ENCODE data around the gene CYTH1. TPM values are rescaled to one million over a fixed set of nuclear protein-coding genes. Genes with fewer than 3 reads are reported as not detected.

Gene CYTH1
- total RNA-seq, 1 experiment from 2014 or later, result 29.6 TPM

DNA sequence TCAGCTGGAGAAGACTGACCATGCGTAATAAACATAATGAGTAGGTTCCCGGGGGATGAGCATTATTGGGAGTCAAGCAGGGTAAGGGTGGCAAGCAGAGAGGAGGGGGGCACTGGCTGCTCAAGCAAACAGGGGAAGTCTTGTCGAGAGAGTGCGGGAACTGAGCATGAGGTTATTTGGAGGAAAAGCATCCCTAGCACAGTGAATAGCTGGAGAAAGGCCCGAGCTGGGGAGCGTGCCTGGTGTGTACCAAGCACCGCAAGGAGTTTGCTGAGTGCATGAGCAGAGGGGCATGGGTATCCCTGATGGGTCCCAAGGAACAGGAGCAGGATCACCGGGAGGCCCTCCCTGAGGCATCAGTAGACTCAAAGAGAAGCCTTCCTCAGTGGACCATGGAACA lies 17.2 kb downstream of the CYTH1 start:
- Histone ChIP-seq H3K4me3 (ENCODE audit: low read depth, low read length) (no peak overlapping the region), H3K9me3 (no peaks in the 10 kb centered on the region), H3K4me1 (no peaks in the 10 kb centered on the region; the same call in 1 of the 2 replicates), H3K36me3 (ENCODE audit: control insufficient read depth, insufficient read depth, low read length) (no peaks in the 10 kb centered on the region), H3K27me3 (replicated peaks; ENCODE audit: control insufficient read depth, insufficient read depth, low read length) (no peaks in the 10 kb centered on the region)
- BruUV-seq (replicated peaks), result no TSS peak
- intact Hi-C loops (cut with micrococcal nuclease; ENCODE audit: unreplicated experiment), result no loop called here
- POLR2A ChIA-PET, result no interaction called here
- CTCF ChIA-PET, result interaction anchor here (0.6 kb wide), 1 partner anchor 779 kb away, joined by 3 read pairs; no protein-coding TSS in a partner anchor
- H3K4me1 Mint-ChIP-seq (ENCODE audit: low read depth, unreplicated experiment), result no peaks in the 10 kb centered on the region
- H3K9me3 Mint-ChIP-seq (ENCODE audit: unreplicated experiment), result no peaks in the 10 kb centered on the region
- TF ChIP-seq, protein P1, sequence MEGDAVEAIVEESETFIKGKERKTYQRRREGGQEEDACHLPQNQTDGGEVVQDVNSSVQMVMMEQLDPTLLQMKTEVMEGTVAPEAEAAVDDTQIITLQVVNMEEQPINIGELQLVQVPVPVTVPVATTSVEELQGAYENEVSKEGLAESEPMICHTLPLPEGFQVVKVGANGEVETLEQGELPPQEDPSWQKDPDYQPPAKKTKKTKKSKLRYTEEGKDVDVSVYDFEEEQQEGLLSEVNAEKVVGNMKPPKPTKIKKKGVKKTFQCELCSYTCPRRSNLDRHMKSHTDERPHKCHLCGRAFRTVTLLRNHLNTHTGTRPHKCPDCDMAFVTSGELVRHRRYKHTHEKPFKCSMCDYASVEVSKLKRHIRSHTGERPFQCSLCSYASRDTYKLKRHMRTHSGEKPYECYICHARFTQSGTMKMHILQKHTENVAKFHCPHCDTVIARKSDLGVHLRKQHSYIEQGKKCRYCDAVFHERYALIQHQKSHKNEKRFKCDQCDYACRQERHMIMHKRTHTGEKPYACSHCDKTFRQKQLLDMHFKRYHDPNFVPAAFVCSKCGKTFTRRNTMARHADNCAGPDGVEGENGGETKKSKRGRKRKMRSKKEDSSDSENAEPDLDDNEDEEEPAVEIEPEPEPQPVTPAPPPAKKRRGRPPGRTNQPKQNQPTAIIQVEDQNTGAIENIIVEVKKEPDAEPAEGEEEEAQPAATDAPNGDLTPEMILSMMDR (IDR thresholded peaks at IDR 0.05; ENCODE audit: insufficient read depth in 1 of 2, low read depth in 1 of 2, low read length in 1 of 2, severe bottlenecking in 1 of 2, unreplicated experiment in 1 of 2), result no peak
- DNase-seq, result no peak
- no peaks in the 10 kb centered on the region for H3K27me3 Mint-ChIP-seq (ENCODE audit: insufficient read depth, unreplicated experiment)
- H3K27ac Mint-ChIP-seq (ENCODE audit: unreplicated experiment), result no peak overlapping the region
- H3K36me3 Mint-ChIP-seq (ENCODE audit: insufficient read depth, unreplicated experiment), result no peaks in the 10 kb centered on the region
- H3K4me3 Mint-ChIP-seq (ENCODE audit: unreplicated experiment), result no peak overlapping the region

DNA sequence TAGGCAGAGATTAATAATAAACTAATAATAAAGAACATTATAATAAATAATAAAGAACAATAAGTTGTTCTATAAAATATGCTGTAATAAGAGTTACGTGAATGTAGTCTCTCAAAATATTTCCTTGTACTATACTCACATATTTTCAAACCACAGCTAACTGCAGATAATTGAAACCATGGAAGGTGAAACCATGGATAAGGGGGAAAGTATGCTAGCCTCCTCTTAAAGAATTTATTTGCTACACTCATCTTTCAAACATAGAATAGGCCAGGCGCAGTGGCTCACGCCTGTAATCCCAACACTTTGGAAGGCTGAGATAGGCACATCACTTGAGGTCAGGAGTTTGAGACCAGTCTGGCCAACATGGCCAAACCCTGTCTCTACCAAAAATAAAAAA lies 18.5 kb downstream of the CYTH1 start:
- H3K36me3 ChIP-seq (ENCODE audit: control insufficient read depth, insufficient read depth, low read length), result no peaks in the 10 kb centered on the region
- CTCF ChIA-PET, result no interaction called here
- TF ChIP-seq, protein P1 (IDR thresholded peaks at IDR 0.05; ENCODE audit: insufficient read depth in 1 of 2, low read depth in 1 of 2, low read length in 1 of 2, severe bottlenecking in 1 of 2, unreplicated experiment in 1 of 2), result no peak
- intact Hi-C loops (cut with micrococcal nuclease; ENCODE audit: unreplicated experiment), result no loop called here
- no peaks in the 10 kb centered on the region for H3K9me3 ChIP-seq
- no peaks in the 10 kb centered on the region for H3K9me3 Mint-ChIP-seq (ENCODE audit: unreplicated experiment)
- no TSS peak for BruUV-seq (replicated peaks)
- DNase-seq, result no peak
- H3K27ac Mint-ChIP-seq (ENCODE audit: unreplicated experiment), result no peak overlapping the region
- no peaks in the 10 kb centered on the region; the same call in 1 of the 2 replicates for H3K4me1 ChIP-seq
- POLR2A ChIA-PET, result no interaction called here
- H3K27me3 ChIP-seq (replicated peaks; ENCODE audit: control insufficient read depth, insufficient read depth, low read length), result no peaks in the 10 kb centered on the region
- no peak overlapping the region for H3K4me3 Mint-ChIP-seq (ENCODE audit: unreplicated experiment)
- no peaks in the 10 kb centered on the region for H3K27me3 Mint-ChIP-seq (ENCODE audit: insufficient read depth, unreplicated experiment)
- H3K4me3 ChIP-seq (ENCODE audit: low read depth, low read length), result no peak overlapping the region
- no peaks in the 10 kb centered on the region for H3K4me1 Mint-ChIP-seq (ENCODE audit: low read depth, unreplicated experiment)
- H3K36me3 Mint-ChIP-seq (ENCODE audit: insufficient read depth, unreplicated experiment), result no peaks in the 10 kb centered on the region

DNA sequence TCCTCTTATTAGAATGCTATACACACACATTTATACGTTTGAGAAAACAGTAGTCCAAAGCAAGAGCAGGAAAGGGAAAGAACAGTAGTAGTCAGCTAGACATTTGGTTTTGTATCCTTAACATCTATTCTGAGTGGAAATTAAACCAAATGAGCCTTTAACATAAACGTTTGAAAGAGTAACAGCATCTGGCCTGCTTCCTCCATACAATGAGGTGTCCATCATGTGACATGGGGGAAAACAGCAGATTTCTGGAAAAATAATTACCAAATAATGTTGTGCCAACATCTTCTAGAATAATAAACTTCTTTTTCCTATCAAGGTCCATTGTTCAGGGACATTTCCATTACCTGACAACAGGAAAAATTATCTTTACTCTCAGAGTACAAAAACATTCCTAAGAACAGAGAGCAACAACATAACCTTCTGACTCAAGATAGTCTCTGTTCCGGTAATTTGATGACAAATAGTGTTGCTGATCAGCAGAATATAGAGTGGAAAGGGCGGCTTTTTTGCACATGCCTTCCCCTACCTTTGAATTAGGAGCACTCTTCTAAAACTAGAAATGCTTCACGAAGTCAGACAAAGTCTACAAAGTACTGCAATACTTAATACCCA lies 20.2 kb downstream of the CYTH1 start:
- no peak overlapping the region for H3K4me3 Mint-ChIP-seq (ENCODE audit: unreplicated experiment)
- no TSS peak for BruUV-seq (replicated peaks)
- no peaks in the 10 kb centered on the region for H3K36me3 Mint-ChIP-seq (ENCODE audit: insufficient read depth, unreplicated experiment)
- H3K27me3 Mint-ChIP-seq (ENCODE audit: insufficient read depth, unreplicated experiment), result no peaks in the 10 kb centered on the region
- H3K27me3 ChIP-seq (replicated peaks; ENCODE audit: control insufficient read depth, insufficient read depth, low read length), result no peaks in the 10 kb centered on the region
- TF ChIP-seq, protein P1 (IDR thresholded peaks at IDR 0.05; ENCODE audit: insufficient read depth in 1 of 2, low read depth in 1 of 2, low read length in 1 of 2, severe bottlenecking in 1 of 2, unreplicated experiment in 1 of 2), result no peak
- intact Hi-C loops (cut with micrococcal nuclease; ENCODE audit: unreplicated experiment), result no loop called here
- no peaks in the 10 kb centered on the region for H3K9me3 Mint-ChIP-seq (ENCODE audit: unreplicated experiment)
- H3K27ac Mint-ChIP-seq (ENCODE audit: unreplicated experiment), result no peak overlapping the region
- H3K4me1 Mint-ChIP-seq (ENCODE audit: low read depth, unreplicated experiment), result no peaks in the 10 kb centered on the region
- no peaks in the 10 kb centered on the region for H3K36me3 ChIP-seq (ENCODE audit: control insufficient read depth, insufficient read depth, low read length)
- no peaks in the 10 kb centered on the region; the same call in 1 of the 2 replicates for H3K4me1 ChIP-seq
- no peak overlapping the region for H3K4me3 ChIP-seq (ENCODE audit: low read depth, low read length)
- CTCF ChIA-PET, result no interaction called here
- no peak for DNase-seq
- POLR2A ChIA-PET, result interaction anchor here (0.5 kb wide), 1 partner anchor 172 kb away, joined by 3 read pairs; no protein-coding TSS in a partner anchor
- no peaks in the 10 kb centered on the region for H3K9me3 ChIP-seq
